Measurements from ENCODE around the gene AADAC.
"Not testable (repeated sequence)": the region's sequence is repeated elsewhere in the genome, so short reads cannot be mapped to it uniquely, and the experiment has no call there.

The AADAC gene

GRCh38 chr3:151859233-151859673 lies 45.3 kb downstream of the AADAC start:
- DNase-seq (ENCODE audit: low read depth): no peak

GRCh38 chr3:151859905-151860304 lies 46.0 kb downstream of the AADAC start:
- no peak for DNase-seq (ENCODE audit: low read depth)

GRCh38 chr3:151863611-151864010 lies 49.7 kb downstream of the AADAC start:
- no peak for DNase-seq (ENCODE audit: low read depth)

- no peak for DNase-seq (ENCODE audit: low read depth)
Measured at GRCh38 chr3:151864423-151865101, 50.6 kb downstream of the AADAC start.

- no peak for DNase-seq (ENCODE audit: low read depth)
Measured at GRCh38 chr3:151866711-151867410, 52.9 kb downstream of the AADAC start.

GRCh38 chr3:151867666-151868065 lies 53.8 kb downstream of the AADAC start:
- no peak for DNase-seq (ENCODE audit: low read depth)

GRCh38 chr3:151869181-151869580 lies 55.3 kb downstream of the AADAC start:
- no peak for DNase-seq (ENCODE audit: low read depth)

- DNase-seq (ENCODE audit: low read depth): no peak
Measured at GRCh38 chr3:151871639-151872468, 57.9 kb downstream of the AADAC start.

GRCh38 chr3:151873398-151873797 lies 59.5 kb downstream of the AADAC start, which contains the start of gene SUCNR1:
SUCNR1 (plus strand) TSS chr3:151873643; CDS start chr3:151879893, 6,250 bp downstream.
- DNase-seq (ENCODE audit: low read depth): no peak

- not testable (repeated sequence) for DNase-seq (ENCODE audit: low read depth)
Measured at GRCh38 chr3:151874079-151874478, 60.2 kb downstream of the AADAC start.

GRCh38 chr3:151875759-151876158 lies 61.8 kb downstream of the AADAC start:
- no peak for DNase-seq (ENCODE audit: low read depth)

GRCh38 chr3:151877269-151877668 lies 63.4 kb downstream of the AADAC start:
- DNase-seq (ENCODE audit: low read depth): no peak

Measured in activated gamma-delta T cell treated with anti-CD3 and anti-CD28 coated beads, Interleukin-2, amount 50 U/mL, for 16 hours (primary cell).